ENCODE data around the gene GHR. TPM values are rescaled to one million over a fixed set of nuclear protein-coding genes. Genes with fewer than 3 reads are reported as not detected.

Gene GHR
- total RNA-seq, 4 donors from 2014 or later, result 16.9 to 20.9 (median 20.2) TPM

GRCh38 chr5:42750507-42750906, 327.3 kb downstream of the GHR start:
- H3K36me3 ChIP-seq, result no peaks in the 10 kb centered on the region
- TF ChIP-seq POLR2AphosphoS5 (IDR thresholded peaks at IDR 0.05), result no peak
- TF ChIP-seq POLR2A (IDR thresholded peaks at IDR 0.05), result no peak
- no peak for TF ChIP-seq CTCF (IDR thresholded peaks at IDR 0.05)
- TF ChIP-seq EP300 (IDR thresholded peaks at IDR 0.05), result no peak
- H3K9me3 ChIP-seq, result no peaks in the 10 kb centered on the region
- DNase-seq (ENCODE audit: low spot score in 2 of 2), result no peak
- H3K4me3 ChIP-seq, result no peak overlapping the region
- no peaks in the 10 kb centered on the region for H3K4me1 ChIP-seq
- 95% methylated on average over 5 of the region's 5 CpGs for WGBS
- no peak overlapping the region for H3K27ac ChIP-seq
- no peaks in the 10 kb centered on the region for H3K27me3 ChIP-seq

GRCh38 chr5:42751044-42751443, 327.8 kb downstream of the GHR start:
- WGBS, result 40% methylated on average over 5 of the region's 5 CpGs
- TF ChIP-seq CTCF (IDR thresholded peaks at IDR 0.05), result no peak
- TF ChIP-seq POLR2AphosphoS5 (IDR thresholded peaks at IDR 0.05), result no peak
- no peak for TF ChIP-seq EP300 (IDR thresholded peaks at IDR 0.05)
- TF ChIP-seq POLR2A (IDR thresholded peaks at IDR 0.05), result no peak

GRCh38 chr5:42753099-42753498, 329.9 kb downstream of the GHR start:
- no peak overlapping the region for H3K4me3 ChIP-seq
- no peaks in the 10 kb centered on the region for H3K9me3 ChIP-seq
- peaks cover 4% of the 10 kb centered on the region for H3K4me1 ChIP-seq
- WGBS, result 96% methylated on average over 3 of the region's 3 CpGs
- TF ChIP-seq POLR2AphosphoS5 (IDR thresholded peaks at IDR 0.05), result no peak
- TF ChIP-seq CTCF (IDR thresholded peaks at IDR 0.05), result no peak
- no peak for TF ChIP-seq EP300 (IDR thresholded peaks at IDR 0.05)
- no peak for TF ChIP-seq POLR2A (IDR thresholded peaks at IDR 0.05)
- no peak overlapping the region for H3K27ac ChIP-seq
- H3K27me3 ChIP-seq, result no peaks in the 10 kb centered on the region
- H3K36me3 ChIP-seq, result no peaks in the 10 kb centered on the region
- DNase-seq (ENCODE audit: low spot score in 2 of 2), result no peak

More at GRCh38 chr5:42751044-42751443, 327.8 kb downstream of the GHR start:
- no peak overlapping the region for H3K27ac ChIP-seq
- no peaks in the 10 kb centered on the region for H3K9me3 ChIP-seq
- no peak overlapping the region for H3K4me3 ChIP-seq
- H3K4me1 ChIP-seq, result no peaks in the 10 kb centered on the region
- no peaks in the 10 kb centered on the region for H3K27me3 ChIP-seq
- H3K36me3 ChIP-seq, result no peaks in the 10 kb centered on the region
- DNase-seq (ENCODE audit: low spot score in 2 of 2), result no peak

- Histone ChIP-seq H3K27ac (no peak within 1 kb of the TSS), H3K27me3 (no peaks in the 10 kb centered on the region), H3K4me3 (peak within 1 kb of the TSS; percentile 36), H3K9me3 (no peaks in the 10 kb centered on the region), H3K36me3 (no peaks in the 10 kb centered on the region), H3K4me1 (peaks cover 4% of the 10 kb centered on the region)
- TF ChIP-seq CTCF (IDR thresholded peaks at IDR 0.05) (no peak), POLR2AphosphoS5 (IDR thresholded peaks at IDR 0.05) (no peak), POLR2A (IDR thresholded peaks at IDR 0.05) (no peak), EP300 (IDR thresholded peaks at IDR 0.05) (no peak)
- 30% methylated on average over 35 of the region's 35 CpGs for WGBS
- peak in 1 of 2 donors; percentile 80 for DNase-seq (ENCODE audit: low spot score in 2 of 2)
Observed at GRCh38 chr5:42756606-42757601, 333.7 kb downstream of the GHR start, which contains the start of gene CCDC152. TSS of gene CCDC152 (plus strand) at chr5:42756818. CDS start at chr5:42759122, 2,304 bp downstream.

- Histone ChIP-seq H3K4me1 (peaks cover 4% of the 10 kb centered on the region), H3K27ac (no peak overlapping the region), H3K27me3 (no peaks in the 10 kb centered on the region), H3K9me3 (no peaks in the 10 kb centered on the region), H3K36me3 (no peaks in the 10 kb centered on the region), H3K4me3 (no peak overlapping the region)
- DNase-seq (ENCODE audit: low spot score in 2 of 2), result no peak
- 89% methylated on average over 2 of the region's 2 CpGs for WGBS
- TF ChIP-seq EP300 (IDR thresholded peaks at IDR 0.05) (no peak), POLR2A (IDR thresholded peaks at IDR 0.05) (no peak), CTCF (IDR thresholded peaks at IDR 0.05) (no peak), POLR2AphosphoS5 (IDR thresholded peaks at IDR 0.05) (no peak)
Observed at GRCh38 chr5:42759456-42759855, 336.2 kb downstream of the GHR start.

Measured in suprapubic skin (tissue), 4 donors.